ENCODE measurements around the gene ZNF316.
"Not testable (repeated sequence)": the region's sequence is repeated elsewhere in the genome, so short reads cannot be mapped to it uniquely, and the experiment has no call there.

ZNF316 gene

DNA sequence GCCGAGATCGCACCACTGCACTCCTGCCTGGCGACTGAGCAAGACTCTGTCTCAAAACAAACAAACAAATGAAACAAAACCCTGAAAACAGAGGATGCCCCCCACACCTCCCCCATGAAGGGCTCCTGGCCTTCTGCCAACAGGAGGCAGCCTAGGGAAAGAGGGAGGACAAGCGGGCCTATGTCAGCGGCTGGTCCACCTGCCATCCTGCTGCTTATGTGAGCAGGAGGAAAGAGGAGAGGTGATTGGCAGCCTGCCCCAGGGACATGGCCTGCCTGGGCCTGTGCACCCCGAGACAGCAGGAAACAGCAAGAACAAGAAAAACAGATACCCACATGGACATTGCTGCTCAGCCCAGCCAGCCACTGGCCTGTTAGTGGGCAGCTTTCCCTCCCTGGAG, 9.1 kb upstream of the ZNF316 start:
- Histone ChIP-seq H3K4me3 (ENCODE audit: low read length) (no peak overlapping the region), H3K27ac (ENCODE audit: low read depth, low read length) (no peak overlapping the region), H3K9ac (ENCODE audit: low read length) (no peak overlapping the region), H3K4me1 (ENCODE audit: control insufficient read depth, insufficient read depth, low read length) (no peaks in the 10 kb centered on the region), H3K36me3 (ENCODE audit: control insufficient read depth, insufficient read depth, low read length) (no peaks in the 10 kb centered on the region), H3K27me3 (ENCODE audit: control insufficient read depth, insufficient read depth, low read length) (no peaks in the 10 kb centered on the region)

DNA sequence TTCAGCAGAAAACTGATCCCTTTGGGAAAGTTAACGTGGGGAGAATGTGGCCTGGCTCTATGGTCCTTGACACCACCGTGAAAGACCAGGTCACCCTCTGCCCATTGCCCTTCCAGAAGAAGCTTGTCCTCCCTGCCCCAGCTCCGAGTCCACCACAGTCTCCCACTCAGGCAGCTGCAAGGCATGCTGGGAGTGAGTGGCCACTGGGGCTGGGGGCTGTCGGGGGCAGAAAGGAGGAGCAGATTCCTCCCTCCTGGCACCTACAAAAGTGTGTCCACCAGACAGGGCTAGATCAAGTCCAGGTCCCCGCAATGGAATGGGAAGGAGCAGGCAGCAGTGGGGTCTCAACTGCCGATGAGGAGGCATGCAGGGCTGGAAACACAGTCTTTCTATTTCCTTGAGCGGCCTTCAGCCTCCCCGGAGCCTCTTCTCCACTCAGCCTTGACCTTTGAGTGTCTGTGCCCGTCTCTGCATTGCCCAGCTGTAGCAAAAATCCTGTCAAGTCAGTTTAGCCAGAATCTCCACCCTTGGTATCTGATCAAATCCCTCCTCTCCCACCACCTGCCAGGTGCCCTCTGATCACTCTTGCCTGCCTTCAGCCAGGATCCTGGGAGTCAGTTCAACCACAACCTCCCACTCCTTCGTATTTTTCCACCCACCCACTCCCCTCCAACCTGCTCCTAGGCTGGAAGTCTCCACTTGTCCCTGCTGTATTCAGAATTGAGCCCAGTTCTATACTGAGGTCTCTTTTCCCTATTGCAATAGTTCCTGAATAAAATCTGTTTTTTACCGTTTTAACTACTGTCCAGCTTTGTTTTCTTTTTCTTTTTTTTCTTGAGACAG, 6.9 kb upstream of the ZNF316 start:
- no peaks in the 10 kb centered on the region for H3K36me3 ChIP-seq (ENCODE audit: control insufficient read depth, insufficient read depth, low read length)
- H3K27me3 ChIP-seq (ENCODE audit: control insufficient read depth, insufficient read depth, low read length), result no peaks in the 10 kb centered on the region
- no peaks in the 10 kb centered on the region for H3K4me1 ChIP-seq (ENCODE audit: control insufficient read depth, insufficient read depth, low read length)
- H3K27ac ChIP-seq (ENCODE audit: low read depth, low read length), result no peak overlapping the region
- no peak overlapping the region for H3K4me3 ChIP-seq (ENCODE audit: low read length)
- no peak overlapping the region for H3K9ac ChIP-seq (ENCODE audit: low read length)

DNA sequence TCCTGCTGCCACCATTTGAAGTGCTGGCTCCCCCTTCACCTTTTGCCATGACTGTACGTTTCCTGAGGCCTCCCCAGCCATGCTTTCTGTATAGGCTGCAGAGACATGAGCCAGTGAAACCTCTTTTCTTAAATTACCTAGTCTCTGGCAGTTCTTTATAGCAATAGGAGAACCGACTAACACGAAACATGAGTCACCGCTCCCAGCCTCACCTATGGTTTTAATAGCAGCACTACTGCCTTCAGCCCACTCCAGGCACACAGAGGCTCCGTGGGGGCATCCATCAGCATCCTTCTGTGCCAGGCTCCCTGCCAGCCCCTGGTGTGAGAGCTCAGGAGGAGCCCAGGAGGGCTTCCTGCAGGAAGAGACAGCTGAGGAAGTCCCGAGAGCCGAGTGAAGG, 5.5 kb upstream of the ZNF316 start:
- H3K36me3 ChIP-seq (ENCODE audit: control insufficient read depth, insufficient read depth, low read length), result no peaks in the 10 kb centered on the region
- H3K9ac ChIP-seq (ENCODE audit: low read length), result no peak overlapping the region
- H3K4me3 ChIP-seq (ENCODE audit: low read length), result no peak overlapping the region
- no peak overlapping the region for H3K27ac ChIP-seq (ENCODE audit: low read depth, low read length)
- H3K27me3 ChIP-seq (ENCODE audit: control insufficient read depth, insufficient read depth, low read length), result no peaks in the 10 kb centered on the region
- H3K4me1 ChIP-seq (ENCODE audit: control insufficient read depth, insufficient read depth, low read length), result no peaks in the 10 kb centered on the region

DNA sequence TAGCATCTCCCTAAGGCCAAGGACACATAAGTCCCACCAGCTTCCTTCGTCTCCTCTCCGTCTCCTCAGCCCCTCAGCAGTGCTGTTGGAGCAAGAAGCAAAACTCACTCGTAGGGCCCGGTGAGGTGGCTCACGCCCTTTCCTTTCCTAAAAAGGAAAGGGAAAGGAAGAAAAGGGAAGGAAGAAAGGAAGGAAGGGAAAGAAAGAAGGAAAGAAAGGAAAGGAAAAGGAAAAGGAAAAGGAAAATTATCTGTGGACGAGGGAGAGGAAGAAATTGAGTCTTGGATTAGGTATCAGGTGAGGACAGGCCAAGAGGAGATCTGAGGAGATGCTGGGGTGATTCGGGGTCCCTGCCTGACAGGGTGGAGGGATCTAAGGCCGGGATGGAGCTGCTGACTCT, 3.1 kb upstream of the ZNF316 start:
- Histone ChIP-seq H3K9ac (ENCODE audit: low read length) (no peak overlapping the region), H3K4me3 (ENCODE audit: low read length) (no peak overlapping the region), H3K4me1 (ENCODE audit: control insufficient read depth, insufficient read depth, low read length) (no peaks in the 10 kb centered on the region), H3K27me3 (ENCODE audit: control insufficient read depth, insufficient read depth, low read length) (no peaks in the 10 kb centered on the region), H3K36me3 (ENCODE audit: control insufficient read depth, insufficient read depth, low read length) (no peaks in the 10 kb centered on the region), H3K27ac (ENCODE audit: low read depth, low read length) (no peak overlapping the region)

DNA sequence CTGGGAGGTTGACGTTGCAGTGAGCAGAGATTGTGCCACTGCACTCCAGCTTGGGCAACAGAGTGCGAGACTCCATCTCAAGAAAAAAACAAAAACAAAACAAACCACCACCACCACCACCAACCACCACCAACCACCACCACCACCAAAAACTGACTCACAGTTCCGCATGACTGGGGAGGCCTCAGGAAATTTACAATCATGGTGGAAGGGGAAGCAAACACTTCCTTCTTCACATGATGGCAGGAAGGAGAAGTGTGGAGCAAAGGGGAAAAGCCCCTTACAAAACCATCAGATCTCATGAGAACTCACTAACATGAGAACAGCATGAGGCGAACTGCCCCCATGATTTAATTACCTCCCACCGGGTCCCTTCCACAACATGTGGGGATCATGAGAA, 2.1 kb upstream of the ZNF316 start:
- not testable (repeated sequence) for H3K4me3 ChIP-seq (ENCODE audit: low read length); H3K27me3 ChIP-seq (ENCODE audit: control insufficient read depth, insufficient read depth, low read length); H3K4me1 ChIP-seq (ENCODE audit: control insufficient read depth, insufficient read depth, low read length); H3K36me3 ChIP-seq (ENCODE audit: control insufficient read depth, insufficient read depth, low read length); H3K27ac ChIP-seq (ENCODE audit: low read depth, low read length); H3K9ac ChIP-seq (ENCODE audit: low read length)

DNA sequence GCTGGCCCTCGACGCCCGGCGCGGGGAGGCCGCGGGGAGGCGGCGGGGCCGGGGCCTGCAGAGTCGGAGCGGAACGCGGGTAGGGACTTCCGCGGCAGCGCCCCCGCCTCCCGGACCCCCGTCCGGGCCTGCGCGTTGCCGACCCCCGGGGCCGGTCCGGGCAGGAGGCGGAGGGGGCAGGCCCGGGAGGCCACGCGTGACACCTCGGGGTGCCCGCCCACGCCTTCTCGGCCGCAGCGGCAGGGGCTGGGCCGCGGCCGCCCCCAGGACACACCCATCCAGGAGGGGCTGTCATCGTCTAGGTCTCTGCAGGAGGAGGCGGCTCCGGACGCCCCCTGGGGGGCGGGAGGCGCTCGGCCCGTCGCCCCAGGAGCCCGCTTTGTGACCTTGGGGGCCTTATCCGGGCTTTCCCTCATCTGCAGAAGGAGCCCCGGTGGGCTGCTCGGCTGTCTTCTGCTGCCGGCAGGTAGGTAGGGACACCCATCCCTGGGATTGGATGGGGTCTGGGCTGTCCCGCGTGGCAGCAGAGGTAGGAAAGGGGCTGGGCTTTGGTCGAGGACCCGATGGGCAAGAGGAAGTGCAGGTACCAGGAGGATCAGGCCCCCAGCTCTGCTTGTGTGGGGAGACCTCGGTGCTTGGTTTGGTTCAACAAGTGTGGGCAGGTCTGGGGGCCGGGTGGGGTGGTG, 569 bp downstream of the ZNF316 start:
- Histone ChIP-seq H3K9ac (ENCODE audit: low read length) (peak overlapping the region; percentile 35), H3K27me3 (ENCODE audit: control insufficient read depth, insufficient read depth, low read length) (no peaks in the 10 kb centered on the region), H3K36me3 (ENCODE audit: control insufficient read depth, insufficient read depth, low read length) (peaks cover 10% of the 10 kb centered on the region), H3K27ac (ENCODE audit: low read depth, low read length) (peak overlapping the region; percentile 39), H3K4me3 (ENCODE audit: low read length) (peak overlapping the region; percentile 80), H3K4me1 (ENCODE audit: control insufficient read depth, insufficient read depth, low read length) (no peaks in the 10 kb centered on the region)

DNA sequence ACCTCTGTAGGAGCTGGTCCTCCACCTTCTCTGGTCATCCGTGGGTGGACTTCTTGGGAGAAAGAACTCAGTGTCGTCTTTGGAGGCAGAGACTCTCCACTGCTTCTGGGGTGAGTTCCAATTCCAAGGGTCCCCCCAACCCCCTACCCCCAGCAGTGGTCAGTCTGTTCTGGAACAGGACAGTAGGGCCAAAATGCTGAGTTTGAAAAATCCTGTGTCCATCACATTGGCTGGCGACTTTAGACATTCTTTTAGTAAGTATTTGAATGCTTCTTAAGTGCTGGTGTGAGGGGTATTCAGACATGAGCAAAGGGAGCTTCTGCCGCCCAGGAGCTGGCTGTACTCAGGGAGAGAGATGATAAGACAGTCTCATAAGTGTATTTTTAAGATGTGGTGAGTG, 1.9 kb downstream of the ZNF316 start:
- H3K9ac ChIP-seq (ENCODE audit: low read length), result no peak overlapping the region

DNA sequence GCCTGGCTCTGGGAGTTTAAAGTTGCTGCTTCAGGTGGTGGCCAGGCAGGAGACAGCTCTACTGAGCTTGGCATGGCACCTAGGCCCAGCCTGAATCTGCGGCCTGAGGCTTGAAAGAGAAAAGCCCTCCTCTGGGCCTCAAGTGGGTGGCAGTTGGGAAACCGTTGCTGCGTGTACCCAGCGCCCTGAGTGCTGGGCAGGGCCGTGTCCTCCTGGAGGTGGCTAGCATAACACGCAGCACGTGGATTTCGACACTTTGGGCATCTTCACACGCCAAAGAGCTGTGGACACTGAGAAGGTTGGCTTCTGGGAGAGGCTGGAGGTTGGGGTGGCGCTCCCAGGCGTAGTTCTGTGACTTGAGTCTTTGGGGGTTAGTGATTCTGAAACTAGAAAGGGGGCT, 2.5 kb downstream of the ZNF316 start:
- H3K4me1 ChIP-seq (ENCODE audit: control insufficient read depth, insufficient read depth, low read length), result no peaks in the 10 kb centered on the region
- H3K4me3 ChIP-seq (ENCODE audit: low read length), result no peak overlapping the region
- no peaks in the 10 kb centered on the region for H3K27me3 ChIP-seq (ENCODE audit: control insufficient read depth, insufficient read depth, low read length)
- no peak overlapping the region for H3K27ac ChIP-seq (ENCODE audit: low read depth, low read length)
- peaks cover 20% of the 10 kb centered on the region for H3K36me3 ChIP-seq (ENCODE audit: control insufficient read depth, insufficient read depth, low read length)
- no peak overlapping the region for H3K9ac ChIP-seq (ENCODE audit: low read length)

More for the DNA sequence above, 1.9 kb downstream of the ZNF316 start:
- H3K36me3 ChIP-seq (ENCODE audit: control insufficient read depth, insufficient read depth, low read length), result peaks cover 16% of the 10 kb centered on the region
- no peaks in the 10 kb centered on the region for H3K27me3 ChIP-seq (ENCODE audit: control insufficient read depth, insufficient read depth, low read length)
- no peaks in the 10 kb centered on the region for H3K4me1 ChIP-seq (ENCODE audit: control insufficient read depth, insufficient read depth, low read length)
- H3K27ac ChIP-seq (ENCODE audit: low read depth, low read length), result no peak overlapping the region
- peak overlapping the region; percentile 80 for H3K4me3 ChIP-seq (ENCODE audit: low read length)

DNA sequence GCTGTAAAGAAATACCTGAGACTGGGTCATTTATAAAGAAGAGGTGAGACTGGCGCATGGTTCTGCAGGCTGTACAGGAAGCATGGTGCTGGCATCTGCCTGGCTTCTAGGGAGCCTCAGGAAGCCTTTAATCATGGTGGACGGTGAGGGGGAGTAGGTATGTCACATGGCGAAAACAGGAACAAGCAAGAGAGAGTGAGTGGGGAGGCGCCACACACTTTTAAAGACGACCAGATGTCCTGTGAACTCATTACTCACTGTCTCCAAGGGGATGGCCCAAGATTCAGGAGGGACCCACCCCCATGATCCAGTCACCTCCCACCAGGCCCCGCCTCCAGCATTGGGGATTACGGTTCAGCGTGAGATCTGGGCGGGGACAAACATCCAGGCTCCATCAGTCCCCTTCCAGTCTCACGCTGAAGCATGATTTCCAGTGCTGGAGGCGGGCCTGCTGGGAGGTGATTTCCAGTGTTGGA, 3.2 kb downstream of the ZNF316 start:
- H3K27ac ChIP-seq (ENCODE audit: low read depth, low read length), result no peak overlapping the region
- H3K27me3 ChIP-seq (ENCODE audit: control insufficient read depth, insufficient read depth, low read length), result no peaks in the 10 kb centered on the region
- no peak overlapping the region for H3K4me3 ChIP-seq (ENCODE audit: low read length)
- H3K36me3 ChIP-seq (ENCODE audit: control insufficient read depth, insufficient read depth, low read length), result peaks cover 20% of the 10 kb centered on the region
- no peaks in the 10 kb centered on the region for H3K4me1 ChIP-seq (ENCODE audit: control insufficient read depth, insufficient read depth, low read length)
- no peak overlapping the region for H3K9ac ChIP-seq (ENCODE audit: low read length)

DNA sequence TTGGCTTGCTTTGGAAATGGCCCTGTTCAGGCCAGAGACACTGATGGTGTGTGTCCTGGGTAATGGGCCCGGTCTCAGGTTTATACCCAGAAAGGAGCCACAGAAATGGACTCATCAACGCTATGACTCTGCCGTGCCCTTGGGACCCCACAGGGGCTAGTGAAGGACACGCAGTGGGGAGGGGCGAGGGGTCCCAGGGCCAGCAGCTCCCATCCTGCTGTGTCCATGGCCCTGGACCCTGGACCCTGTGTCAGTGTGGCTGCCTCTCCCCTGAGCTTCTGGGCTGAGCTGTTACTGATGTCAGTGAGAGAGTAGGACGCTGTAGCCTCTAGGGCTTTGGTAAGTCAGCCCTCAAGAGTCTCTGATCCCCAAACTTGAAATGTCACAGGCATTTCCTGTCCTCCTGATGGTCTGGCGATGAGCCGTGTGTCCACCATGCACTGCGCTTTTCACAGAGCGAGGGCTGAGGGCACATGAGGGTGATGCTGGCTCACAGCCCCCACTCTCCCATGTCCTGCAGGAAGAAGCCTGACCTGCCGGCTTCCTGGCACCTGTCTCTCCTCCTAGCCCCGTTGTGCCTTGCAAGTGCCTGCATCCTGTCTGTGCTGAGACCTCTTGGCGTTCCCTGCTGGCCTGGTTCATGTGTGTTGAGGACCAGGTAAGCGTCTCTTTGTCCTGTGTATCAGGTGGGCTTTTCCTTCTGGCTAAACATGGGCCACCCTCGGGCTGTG, 4.4 kb downstream of the ZNF316 start:
- Histone ChIP-seq H3K27ac (ENCODE audit: low read depth, low read length) (no peak overlapping the region), H3K4me1 (ENCODE audit: control insufficient read depth, insufficient read depth, low read length) (no peaks in the 10 kb centered on the region), H3K27me3 (ENCODE audit: control insufficient read depth, insufficient read depth, low read length) (no peaks in the 10 kb centered on the region), H3K9ac (ENCODE audit: low read length) (no peak overlapping the region), H3K36me3 (ENCODE audit: control insufficient read depth, insufficient read depth, low read length) (peaks cover 20% of the 10 kb centered on the region), H3K4me3 (ENCODE audit: low read length) (no peak overlapping the region)

DNA sequence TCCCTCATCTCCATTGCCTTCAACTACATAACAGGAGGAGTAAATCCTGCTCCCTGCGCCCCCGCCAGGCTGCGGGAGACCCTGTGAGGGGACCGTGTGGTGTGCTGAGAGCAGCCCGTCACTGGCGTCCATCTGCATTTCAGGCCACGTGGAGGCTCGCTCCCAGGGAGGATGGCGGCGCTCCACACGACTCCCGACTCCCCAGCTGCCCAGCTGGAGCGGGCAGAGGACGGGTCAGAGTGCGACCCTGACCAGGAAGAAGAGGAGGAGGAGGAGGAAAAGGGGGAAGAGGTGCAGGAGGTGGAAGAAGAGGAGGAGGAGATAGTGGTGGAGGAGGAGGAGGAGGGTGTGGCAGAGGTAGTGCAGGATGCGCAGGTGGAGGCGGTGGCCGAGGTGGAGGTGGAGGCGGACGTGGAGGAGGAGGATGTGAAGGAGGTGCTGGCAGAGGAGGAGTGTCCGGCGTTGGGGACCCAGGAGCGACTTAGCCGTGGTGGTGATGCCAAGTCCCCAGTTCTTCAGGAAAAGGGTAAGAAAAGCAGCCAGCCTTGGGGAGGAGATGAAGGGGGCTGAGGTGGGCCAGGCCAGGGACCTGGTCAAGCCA, 5.2 kb downstream of the ZNF316 start:
- H3K4me3 ChIP-seq (ENCODE audit: low read length), result no peak overlapping the region
- H3K27me3 ChIP-seq (ENCODE audit: control insufficient read depth, insufficient read depth, low read length), result no peaks in the 10 kb centered on the region
- no peak overlapping the region for H3K9ac ChIP-seq (ENCODE audit: low read length)
- H3K4me1 ChIP-seq (ENCODE audit: control insufficient read depth, insufficient read depth, low read length), result no peaks in the 10 kb centered on the region
- peaks cover 21% of the 10 kb centered on the region for H3K36me3 ChIP-seq (ENCODE audit: control insufficient read depth, insufficient read depth, low read length)
- no peak overlapping the region for H3K27ac ChIP-seq (ENCODE audit: low read depth, low read length)

Measured in rectal smooth muscle tissue (tissue), 1 donor.